HG03571 (cell line): ENCODE measurements around the gene MAPK14.

Experiments used
- ATAC-seq: cut with Tn5 transposase; IDR thresholded peaks from one replicate; pipeline ENCODE4 v1.9.1; 2021; ENCODE audit not compliant: unreplicated experiment

Gene MAPK14

DNA sequence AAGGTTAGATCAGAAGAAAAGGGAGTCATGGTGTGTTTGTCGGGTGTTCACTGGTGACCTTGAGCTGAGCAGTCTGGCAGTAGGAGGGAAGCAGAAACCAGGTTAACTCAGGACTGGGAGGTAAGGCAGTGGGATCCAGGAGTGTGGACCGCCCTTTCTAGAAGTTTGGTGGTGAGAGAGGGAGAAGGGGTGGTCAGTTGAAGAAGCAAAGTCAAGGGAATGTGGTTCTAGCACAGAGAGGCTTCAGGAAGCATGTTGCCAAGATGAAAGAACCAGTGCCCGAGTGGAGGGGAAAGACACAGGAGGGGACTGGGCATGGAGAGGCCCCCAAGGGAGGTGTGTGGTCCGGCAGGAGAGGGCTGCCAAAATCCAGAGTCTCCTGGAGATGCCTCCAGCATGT lies 106.3 kb downstream of the MAPK14 start:
- no peak for ATAC-seq

DNA sequence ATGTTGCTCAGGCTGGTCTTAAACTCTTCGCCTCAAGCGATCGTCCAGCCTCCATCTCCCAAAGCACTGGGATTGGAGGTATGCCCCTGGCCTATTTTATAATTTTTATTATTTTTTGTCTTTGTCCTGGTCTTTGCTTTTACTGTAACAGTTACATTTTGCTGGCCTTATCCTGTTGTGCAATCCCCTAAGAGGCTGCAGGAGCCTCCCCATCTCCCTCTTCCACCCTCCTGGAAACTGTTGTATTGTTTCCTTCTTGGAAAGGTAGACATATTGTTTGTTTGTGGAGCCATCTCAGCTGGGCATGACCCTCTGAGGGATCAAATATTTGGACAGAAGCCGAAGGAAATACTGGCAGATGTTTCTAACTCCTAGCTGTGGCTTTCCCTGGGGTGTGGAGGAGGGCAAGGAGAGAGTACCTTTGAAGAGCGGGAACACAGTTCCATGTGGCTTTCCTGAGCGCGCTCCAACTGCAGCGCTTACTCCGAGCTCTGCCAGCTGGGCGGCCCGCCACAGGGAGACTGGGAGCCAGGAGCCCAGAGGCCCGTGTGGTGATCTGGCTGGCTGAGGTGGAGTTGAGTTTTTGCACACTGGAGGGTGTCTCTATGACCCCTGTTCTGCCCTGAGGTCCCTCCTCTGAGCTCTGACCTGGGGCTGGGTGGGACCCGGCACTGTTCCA lies 107.6 kb downstream of the MAPK14 start:
- no peak for ATAC-seq

DNA sequence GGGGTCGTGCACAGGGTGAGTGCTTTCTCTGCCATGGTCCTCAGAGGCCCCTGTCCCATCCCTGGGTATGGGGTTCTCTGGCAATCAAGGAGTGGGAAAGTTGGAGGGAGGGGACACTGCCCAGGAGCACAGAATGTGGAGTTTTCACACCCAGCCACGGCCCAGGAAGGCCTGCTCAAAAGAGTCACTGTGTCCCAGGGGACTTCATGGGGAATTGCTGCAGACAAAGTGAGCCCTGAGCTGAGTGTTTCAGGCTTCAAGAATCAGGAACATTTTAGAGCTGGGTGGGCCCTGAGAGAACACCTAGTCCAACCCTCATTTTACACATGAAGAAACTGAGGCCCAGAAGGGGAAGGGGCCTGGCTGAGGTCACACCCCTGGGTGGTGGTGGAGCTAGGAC lies 108.4 kb downstream of the MAPK14 start:
- ATAC-seq, result no peak

DNA sequence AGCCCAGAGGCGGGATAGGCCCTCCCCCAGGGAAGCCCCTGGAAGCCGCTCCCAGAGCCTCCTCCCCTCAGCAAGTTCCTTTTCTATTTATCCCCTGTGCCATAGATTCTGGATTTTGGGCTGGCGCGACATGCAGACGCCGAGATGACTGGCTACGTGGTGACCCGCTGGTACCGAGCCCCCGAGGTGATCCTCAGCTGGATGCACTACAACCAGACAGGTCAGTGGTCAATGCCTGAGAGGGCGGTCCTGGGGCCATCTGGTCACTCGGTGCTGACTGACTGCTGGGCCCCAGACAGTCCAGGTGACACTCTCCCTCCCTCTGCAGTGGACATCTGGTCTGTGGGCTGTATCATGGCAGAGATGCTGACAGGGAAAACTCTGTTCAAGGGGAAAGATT lies 108.9 kb downstream of the MAPK14 start:
- ATAC-seq, result no peak

DNA sequence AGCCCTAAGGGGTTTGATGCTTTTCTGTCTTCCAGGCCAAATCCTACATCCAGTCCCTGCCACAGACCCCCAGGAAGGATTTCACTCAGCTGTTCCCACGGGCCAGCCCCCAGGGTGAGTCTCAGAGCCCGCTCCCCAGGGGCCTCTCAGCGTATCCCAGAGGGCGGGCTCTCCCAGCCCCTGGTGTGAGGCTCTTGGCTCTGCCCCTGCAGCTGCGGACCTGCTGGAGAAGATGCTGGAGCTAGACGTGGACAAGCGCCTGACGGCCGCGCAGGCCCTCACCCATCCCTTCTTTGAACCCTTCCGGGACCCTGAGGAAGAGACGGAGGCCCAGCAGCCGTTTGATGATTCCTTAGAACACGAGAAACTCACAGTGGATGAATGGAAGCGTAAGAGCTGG lies 111.1 kb downstream of the MAPK14 start:
- no peak for ATAC-seq

DNA sequence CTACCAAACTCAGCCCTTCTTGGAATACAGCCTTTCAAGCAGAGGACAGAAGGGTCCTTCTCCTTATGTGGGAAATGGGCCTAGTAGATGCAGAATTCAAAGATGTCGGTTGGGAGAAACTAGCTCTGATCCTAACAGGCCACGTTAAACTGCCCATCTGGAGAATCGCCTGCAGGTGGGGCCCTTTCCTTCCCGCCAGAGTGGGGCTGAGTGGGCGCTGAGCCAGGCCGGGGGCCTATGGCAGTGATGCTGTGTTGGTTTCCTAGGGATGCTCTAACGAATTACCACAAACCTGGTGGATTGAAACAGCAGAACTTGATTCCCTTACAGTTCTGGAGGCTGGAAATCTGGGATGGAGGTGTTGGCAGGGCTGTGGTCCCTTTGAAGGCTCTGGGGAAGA lies 111.8 kb downstream of the MAPK14 start:
- no peak for ATAC-seq

DNA sequence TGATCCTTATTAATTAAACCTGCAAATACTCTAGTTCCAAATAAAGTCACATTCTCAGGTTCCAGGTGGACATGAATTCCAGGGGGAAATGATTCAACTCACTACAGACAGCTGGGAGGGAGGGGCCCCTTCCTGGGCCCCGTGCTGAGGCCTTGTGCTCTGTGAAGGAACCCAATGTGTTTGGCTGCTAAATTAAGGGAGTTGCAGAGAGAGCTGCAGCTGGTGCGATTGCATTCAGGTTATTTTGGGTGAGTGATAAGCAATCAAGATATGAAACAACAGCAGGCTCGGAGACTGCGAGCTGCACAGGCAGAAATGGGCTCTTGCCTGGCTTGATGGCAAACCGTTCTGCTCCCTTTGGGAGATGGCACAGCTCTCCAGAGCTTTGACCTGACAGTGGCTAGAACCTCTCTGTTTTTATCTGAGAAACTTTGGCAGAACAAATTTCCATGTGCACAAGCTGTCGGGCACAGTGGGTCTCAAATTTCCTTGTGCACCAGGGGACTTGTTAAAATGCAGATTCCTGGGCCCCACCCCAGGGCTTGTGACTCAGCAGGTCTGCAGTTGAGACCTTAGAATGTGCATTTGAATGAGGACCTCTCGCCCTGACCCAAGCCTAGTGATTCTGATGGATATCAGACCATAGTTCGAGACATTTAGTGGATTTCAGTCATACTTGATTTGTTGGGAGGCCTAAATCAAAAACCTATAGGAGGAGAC lies 112.5 kb downstream of the MAPK14 start:
- no peak for ATAC-seq

DNA sequence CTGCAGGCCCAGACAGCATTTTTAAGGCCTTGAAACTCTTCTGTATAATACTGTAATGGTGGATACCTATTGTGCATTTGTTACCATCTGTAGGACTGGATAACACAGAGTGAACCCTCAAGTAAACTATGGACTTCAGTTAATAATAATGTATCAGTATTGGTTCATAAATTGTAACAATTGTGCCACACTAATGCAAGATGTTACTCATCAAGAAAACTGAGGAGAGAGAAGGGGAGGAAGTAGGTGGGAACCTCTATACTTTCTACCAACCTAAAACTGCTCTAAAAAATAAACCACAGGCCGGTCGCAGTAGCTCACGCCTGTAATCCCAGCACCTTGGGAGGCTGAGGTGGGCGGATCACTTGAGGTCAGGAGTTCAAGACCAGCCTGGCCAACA lies 113.5 kb downstream of the MAPK14 start:
- no peak for ATAC-seq

DNA sequence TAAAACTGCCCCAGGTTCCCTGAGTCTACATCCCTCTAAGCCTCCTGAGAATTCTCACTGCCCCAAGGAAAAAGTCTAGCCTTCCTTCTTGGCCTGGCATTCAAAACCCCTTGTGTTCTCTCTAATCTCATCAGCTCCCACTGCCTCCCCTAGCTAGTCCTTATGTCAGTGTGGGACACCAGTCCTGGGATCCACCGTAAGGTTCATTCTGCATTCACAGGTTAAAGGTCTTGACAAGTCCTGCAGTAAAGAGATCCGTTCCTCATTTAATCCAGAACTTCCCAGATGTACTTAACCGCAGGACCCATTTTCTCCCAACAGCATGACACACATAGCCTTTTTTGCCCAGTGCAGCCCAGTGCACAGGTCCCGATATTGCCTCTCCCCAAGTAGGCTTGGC lies 114.4 kb downstream of the MAPK14 start:
- no peak for ATAC-seq

DNA sequence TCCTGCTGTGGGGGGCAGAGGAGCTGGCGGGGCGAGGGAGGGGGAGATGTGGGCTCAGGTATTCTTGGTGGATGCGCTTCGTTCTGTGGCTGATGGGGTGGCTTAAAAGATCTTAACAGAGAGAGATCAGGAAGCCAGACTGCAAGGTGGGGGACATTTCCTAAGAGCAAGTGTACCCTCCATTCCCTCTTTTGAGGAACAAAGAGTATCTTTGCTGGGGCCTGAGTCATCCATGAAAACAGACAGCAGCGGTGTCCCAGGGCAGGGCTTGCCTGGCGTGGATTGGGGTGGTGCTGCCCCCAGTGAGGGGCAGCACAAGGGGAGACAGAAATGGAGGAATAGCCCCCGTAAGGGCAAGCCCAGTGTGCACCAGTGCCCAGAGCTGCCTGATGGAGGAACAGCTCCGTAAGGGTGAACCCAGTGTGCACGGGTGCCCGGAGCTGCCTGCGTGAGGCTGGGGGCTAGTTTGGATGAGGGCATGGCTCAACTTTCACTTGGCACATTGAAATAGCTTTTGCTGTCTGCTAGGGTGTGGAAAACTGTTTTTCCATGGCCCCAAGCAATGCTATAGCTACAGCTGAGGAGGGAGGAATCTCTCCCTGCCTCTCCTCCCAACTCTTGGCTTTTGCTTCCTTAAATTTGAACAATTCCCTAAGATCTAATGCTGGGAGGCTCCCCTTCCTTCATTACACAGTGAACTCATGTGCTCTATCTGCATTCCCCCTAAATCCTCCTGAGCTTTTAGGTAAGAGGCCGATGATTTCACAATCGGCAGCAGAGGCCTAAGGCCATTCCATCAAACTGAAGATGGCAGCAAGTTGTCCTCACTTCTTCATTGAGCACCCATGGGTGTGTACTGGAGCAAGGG lies 115.6 kb downstream of the MAPK14 start:
- ATAC-seq, result no peak

DNA sequence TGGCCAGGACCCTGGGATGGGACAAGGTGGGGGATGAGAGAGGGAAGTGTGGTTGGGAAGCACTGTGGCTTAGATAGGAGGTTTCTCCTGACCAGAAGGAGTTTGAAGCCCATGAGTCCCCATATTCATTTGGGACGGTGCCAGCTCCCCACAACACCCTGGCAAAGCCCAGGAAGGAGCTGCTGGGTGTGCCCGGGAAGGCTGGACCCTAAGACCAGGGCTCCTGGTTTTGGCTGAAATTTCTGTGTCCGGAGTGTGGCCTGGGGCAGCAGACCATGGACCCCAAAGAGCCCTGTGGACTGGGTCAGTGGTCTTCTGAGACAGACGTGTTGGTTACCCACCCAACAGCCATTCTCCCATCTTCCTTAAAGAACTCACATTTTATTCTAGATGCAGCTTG lies 117.9 kb downstream of the MAPK14 start:
- no peak for ATAC-seq

DNA sequence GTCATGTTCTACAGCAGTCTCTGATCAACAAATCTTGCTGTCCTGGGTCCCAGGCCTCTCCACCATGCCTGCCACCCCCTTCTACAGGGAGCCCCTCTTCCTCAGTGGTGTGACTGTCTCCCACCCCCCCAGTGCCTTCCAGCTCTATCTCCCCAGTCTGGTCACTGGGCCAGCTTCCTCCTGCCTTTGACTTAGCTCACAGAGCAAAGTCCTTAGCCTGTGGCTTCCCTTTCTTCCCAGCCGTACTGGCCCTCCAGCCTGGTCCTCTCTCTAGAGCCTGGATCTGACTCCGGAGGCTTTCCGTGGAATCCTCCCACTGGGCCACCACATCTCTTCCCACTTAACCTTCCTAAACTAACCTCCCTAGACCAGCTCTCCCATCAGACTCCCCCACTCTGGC lies 119.7 kb downstream of the MAPK14 start:
- ATAC-seq, result no peak

DNA sequence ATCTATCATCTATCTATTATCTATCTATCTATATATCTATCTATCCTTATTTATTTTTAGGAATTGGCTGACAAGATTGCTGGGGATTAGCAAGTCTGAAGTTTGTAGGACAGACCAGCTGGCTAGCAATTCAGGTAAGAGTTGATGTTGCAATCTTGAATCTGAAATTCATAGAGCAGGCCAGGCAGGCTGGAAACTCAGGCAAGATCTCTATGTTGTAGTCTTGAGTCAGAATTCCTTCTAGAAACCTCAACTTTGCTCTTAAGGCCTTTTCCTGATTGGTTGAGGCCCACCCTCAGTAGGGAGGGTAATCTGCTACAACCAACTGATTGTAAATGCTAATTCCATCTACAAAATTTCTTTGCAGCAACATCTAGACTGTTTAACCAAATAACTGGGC lies 121.9 kb downstream of the MAPK14 start:
- ATAC-seq, result no peak

DNA sequence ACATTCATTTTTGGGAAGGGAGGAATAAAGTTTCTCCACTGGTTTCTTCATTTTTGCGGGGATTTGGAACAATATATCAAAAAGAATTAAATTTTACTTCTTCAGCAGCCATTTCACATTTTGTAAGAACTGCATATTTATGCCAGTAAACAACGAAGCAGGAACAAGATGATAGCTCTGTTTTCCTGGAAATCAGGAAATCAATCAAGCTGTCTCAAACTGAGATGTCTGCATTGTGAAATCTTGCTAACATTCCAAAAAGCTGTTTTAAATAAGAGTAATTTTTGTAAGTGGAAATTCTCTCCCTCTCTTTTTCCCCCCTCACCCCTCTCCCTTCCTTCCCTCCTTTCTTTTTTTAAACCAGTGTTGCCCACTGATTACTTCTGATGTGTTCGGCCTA lies 122.7 kb downstream of the MAPK14 start:
- no peak for ATAC-seq

DNA sequence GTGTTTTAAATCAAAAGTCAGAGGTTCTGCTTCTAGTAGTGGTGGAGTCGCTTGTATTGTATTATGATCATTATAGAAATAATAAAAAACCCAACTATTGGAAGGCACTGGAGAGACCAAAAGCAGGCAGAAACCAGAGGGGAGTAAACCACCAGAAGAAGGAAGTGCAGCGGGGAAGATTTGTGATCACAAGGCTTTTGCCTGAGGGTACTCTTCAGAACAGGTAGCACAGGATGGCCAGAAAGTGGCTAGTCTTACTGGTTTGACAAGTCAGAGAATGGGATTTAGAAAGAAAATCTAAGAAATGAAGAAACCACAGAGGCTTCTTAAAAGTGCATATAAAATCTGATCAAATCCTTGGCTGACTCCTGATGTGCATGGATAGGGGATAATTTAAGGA lies 126.7 kb downstream of the MAPK14 start:
- no peak for ATAC-seq

DNA sequence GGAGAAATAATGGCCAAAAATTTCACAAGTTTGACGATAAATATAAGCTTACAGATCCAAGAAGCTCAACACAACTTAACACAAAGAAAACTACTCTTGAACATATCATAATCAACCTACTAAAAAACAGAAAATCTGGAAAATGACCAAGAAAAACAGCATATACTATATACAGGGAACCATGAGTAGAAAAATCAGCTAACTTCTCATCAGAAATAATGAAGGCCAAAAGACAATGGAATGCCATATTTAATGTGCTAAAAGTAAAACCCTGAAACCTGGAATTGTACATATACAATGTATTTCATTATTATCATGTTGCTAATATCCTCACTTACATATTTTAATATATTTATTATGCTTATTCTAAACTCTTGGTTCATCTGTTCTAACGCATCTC lies 128.1 kb downstream of the MAPK14 start:
- ATAC-seq, result no peak

DNA sequence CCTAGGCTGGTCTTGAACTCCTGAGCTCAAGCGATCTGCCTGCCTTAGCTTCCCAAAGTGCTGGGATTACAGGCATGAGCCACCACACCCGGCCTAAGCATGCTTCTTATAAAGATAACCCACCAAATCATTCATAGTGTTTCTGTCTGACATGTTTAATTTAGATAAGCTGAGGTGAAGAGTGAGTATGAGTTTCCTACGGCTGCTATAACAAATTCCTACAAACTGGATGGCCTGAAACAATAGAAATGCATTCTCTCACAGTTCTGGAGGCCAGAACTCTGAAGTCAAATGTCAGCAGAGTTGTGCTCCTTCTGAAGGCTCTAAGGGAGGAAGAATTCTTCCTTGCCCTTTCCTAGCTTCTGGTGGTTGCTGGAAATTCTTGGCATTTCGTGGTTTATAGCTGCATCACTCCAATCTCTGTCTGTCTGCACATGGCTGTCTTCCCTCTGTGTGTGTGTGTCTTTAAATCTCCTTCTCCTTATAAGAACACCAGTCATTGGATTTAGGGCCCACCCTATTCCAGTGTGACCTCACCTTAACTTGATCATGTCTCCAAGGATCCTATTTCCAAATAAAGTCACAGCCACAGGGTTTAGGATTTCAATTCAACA lies 132.6 kb downstream of the MAPK14 start:
- no peak for ATAC-seq
